Ascending aorta (tissue), 2 donors: Measurements from ENCODE around the gene TMEM256. TPM values are rescaled to one million over a fixed set of nuclear protein-coding genes. Genes with fewer than 3 reads are reported as not detected.

Experiments
- DNase-seq, 2 donors: peaks; one replicate each; pipeline ENCODE4 v3.0.0-alpha.2; 2019; ENCODE audit warnings: low spot score in 2 of 2
- H3K27ac ChIP-seq, 2 donors: fragments of 200-600 bp; sonication (generic); one replicate each; pipeline ENCODE4 v1.5.1; 2016 to 2017; ENCODE audit warnings: mild to moderate bottlenecking in 1 of 2
- H3K27me3 ChIP-seq: fragments of 200-600 bp; sonication (generic); one replicate; pipeline ENCODE4 v1.5.1; 2017
- H3K36me3 ChIP-seq, 2 donors: fragments of 200-600 bp; sonication (generic); one replicate each; pipeline ENCODE4 v1.5.1; 2016
- H3K4me1 ChIP-seq, 2 donors: fragments of 200-600 bp; sonication (generic); one replicate each; pipeline ENCODE4 v1.5.1; 2016 to 2017; ENCODE audit warnings: mild to moderate bottlenecking in 1 of 2
- H3K4me3 ChIP-seq, 2 donors: fragments of 200-600 bp; sonication (generic); one replicate each; pipeline ENCODE4 v1.5.1; 2016 to 2017; ENCODE audit warnings: mild to moderate bottlenecking in 1 of 2
- H3K9me3 ChIP-seq, 2 donors: fragments of 200-600 bp; sonication (generic); one replicate each; pipeline ENCODE4 v1.5.1; 2016
- intact Hi-C: fragments of 100-400 bp; cut with DNase I; formaldehyde crosslinking; loops from one replicate; pipeline ENCODE4 v1.15.1; 2023
- total RNA-seq: library from RNA; depleted of rRNA; stranded (reverse); fragments of >200 nt; gene quantifications from one replicate; pipeline ENCODE4 v1.1.0, GENCODE V29; 2016
- TF ChIP-seq, protein P1 (sequence below), 3 experiments: fragments of 200-600 bp in 2 of 3; fragments of 450-650 bp in 1 of 3; sonication (generic) in 2 of 3; IDR thresholded peaks; one replicate each; pipeline ENCODE4 v1.5.1; 2016 to 2019; ENCODE audit warnings: antibody characterized with exemption in 3 of 3, mild to moderate bottlenecking in 1 of 3, moderate library complexity in 1 of 3

TMEM256 gene
- total RNA-seq, 1 donor from 2014 or later = 241 TPM

DNA sequence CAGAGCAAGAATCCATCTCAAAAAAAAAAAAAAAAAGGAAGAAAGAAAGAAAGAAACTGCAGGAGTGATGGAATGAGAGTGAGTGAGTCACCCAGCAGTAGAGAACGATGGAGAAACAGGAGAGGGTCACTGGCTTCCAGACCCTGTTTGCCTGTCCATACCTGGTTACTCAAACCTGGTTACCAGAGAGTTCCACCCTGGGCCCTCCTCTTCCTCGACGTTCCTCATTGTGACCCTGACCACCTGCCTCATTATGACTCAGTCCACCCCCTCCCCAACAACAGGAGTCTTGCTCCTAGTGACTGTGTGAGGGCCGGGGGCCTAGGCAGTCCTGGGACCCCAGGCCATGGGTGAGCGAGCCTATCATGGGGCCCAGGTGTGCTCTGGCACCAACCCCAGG, 24.7 kb upstream of the TMEM256 start, which contains the start of gene SPEM3:
Gene SPEM3, plus strand, starts transcription at position 301 of the 400 bp plus-strand sequence. Its CDS starts 46 bp downstream, at position 347.
- no peaks in the 10 kb centered on the region for H3K4me1 ChIP-seq
- no peak within 1 kb of the TSS for H3K4me3 ChIP-seq
- no peaks in the 10 kb centered on the region for H3K27me3 ChIP-seq
- H3K9me3 ChIP-seq = no peaks in the 10 kb centered on the region
- intact Hi-C loops = no loop called here
- no peaks in the 10 kb centered on the region for H3K36me3 ChIP-seq
- no peak within 1 kb of the TSS for H3K27ac ChIP-seq
- no peak for DNase-seq
- TF ChIP-seq, protein P1, sequence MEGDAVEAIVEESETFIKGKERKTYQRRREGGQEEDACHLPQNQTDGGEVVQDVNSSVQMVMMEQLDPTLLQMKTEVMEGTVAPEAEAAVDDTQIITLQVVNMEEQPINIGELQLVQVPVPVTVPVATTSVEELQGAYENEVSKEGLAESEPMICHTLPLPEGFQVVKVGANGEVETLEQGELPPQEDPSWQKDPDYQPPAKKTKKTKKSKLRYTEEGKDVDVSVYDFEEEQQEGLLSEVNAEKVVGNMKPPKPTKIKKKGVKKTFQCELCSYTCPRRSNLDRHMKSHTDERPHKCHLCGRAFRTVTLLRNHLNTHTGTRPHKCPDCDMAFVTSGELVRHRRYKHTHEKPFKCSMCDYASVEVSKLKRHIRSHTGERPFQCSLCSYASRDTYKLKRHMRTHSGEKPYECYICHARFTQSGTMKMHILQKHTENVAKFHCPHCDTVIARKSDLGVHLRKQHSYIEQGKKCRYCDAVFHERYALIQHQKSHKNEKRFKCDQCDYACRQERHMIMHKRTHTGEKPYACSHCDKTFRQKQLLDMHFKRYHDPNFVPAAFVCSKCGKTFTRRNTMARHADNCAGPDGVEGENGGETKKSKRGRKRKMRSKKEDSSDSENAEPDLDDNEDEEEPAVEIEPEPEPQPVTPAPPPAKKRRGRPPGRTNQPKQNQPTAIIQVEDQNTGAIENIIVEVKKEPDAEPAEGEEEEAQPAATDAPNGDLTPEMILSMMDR (IDR thresholded peaks at IDR 0.05) = no peak

DNA sequence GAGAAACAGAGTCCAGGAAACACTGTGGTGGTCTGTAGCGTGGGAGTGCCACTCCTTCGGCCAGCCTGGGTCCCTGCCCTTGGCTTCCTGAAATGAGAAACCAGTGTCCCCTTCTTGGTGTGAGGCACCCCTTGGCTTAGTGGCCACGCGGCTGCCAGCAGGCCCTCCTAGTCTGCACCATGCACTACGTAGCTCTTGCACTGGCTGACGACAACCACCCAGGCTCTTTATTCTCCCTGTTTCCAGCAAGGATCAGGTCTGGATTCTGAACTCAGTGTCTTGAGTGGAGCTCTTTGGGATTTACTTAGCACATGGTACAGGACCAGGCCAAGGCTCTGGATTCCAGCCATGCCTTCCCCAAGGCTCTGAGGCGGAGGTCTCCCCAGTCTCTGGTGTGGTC, 23.7 kb upstream of the TMEM256 start:
- Histone ChIP-seq H3K27ac (no peak overlapping the region), H3K27me3 (no peaks in the 10 kb centered on the region), H3K36me3 (no peaks in the 10 kb centered on the region), H3K4me1 (no peaks in the 10 kb centered on the region), H3K9me3 (no peaks in the 10 kb centered on the region), H3K4me3 (no peak overlapping the region)
- TF ChIP-seq, protein P1 (IDR thresholded peaks at IDR 0.05) = no peak
- DNase-seq = no peak
- intact Hi-C loops = no loop called here

DNA sequence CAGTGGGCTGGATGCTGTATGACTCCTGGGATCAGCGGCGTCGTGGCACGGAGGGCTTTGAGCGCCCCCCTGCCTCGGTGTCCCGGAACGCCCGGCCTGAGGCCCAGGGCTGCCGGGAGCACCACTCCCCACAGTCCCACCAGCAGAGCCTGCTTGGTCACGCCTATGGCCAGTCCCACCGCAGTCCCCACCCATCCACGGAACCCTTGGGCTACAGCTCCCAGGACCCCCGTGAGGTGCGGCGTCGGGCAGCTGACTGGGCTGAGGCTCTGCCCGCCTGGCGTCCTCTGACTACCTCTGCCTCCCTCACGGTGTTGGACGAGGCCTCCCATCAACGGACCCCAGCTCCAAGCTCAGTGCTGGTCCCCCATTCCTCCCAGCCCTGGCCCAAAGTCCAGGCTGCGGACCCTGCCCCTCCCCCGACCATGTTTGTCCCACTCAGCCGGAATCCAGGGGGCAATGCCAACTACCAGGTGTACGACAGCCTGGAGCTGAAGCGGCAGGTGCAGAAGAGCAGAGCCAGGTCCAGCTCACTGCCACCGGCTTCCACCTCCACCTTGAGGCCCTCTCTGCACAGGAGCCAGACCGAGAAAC, 23.1 kb upstream of the TMEM256 start:
- no peaks in the 10 kb centered on the region for H3K9me3 ChIP-seq
- no peaks in the 10 kb centered on the region for H3K36me3 ChIP-seq
- TF ChIP-seq, protein P1 (IDR thresholded peaks at IDR 0.05) = no peak
- intact Hi-C loops = no loop called here
- H3K4me1 ChIP-seq = no peaks in the 10 kb centered on the region
- no peak for DNase-seq
- H3K27ac ChIP-seq = no peak overlapping the region
- no peak overlapping the region for H3K4me3 ChIP-seq
- H3K27me3 ChIP-seq = no peaks in the 10 kb centered on the region

DNA sequence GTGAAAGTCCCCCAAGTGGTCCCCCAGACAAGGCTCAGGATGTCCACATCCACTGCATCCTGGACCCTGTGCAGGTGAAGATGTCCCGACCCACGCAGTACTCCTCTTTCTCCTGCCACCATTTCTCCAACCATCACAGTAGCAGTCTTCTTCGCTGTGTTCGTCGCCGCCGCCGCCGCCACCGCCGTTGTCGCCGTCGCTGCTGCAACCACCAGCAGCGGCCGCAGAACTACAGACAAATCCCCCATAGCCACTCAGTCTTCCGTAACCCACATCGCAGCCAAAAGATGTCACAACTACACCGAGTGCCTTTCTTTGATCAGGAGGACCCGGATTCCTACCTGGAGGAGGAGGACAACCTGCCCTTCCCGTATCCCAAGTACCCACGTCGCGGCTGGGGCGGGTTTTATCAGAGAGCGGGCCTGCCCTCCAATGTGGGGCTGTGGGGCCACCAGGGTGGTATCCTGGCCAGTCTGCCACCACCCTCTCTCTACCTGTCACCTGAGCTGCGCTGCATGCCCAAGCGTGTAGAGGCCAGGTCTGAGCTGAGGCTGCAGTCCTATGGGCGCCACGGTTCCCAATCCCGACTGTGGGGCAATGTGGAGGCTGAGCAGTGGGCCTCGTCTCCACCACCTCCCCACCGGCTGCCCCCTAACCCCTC, 22.4 kb upstream of the TMEM256 start:
- TF ChIP-seq, protein P1 (IDR thresholded peaks at IDR 0.05) = no peak
- no peak for DNase-seq
- intact Hi-C loops = no loop called here
- Histone ChIP-seq H3K27ac (no peak overlapping the region), H3K4me3 (no peak overlapping the region), H3K9me3 (no peaks in the 10 kb centered on the region), H3K36me3 (no peaks in the 10 kb centered on the region), H3K4me1 (no peaks in the 10 kb centered on the region), H3K27me3 (no peaks in the 10 kb centered on the region)

DNA sequence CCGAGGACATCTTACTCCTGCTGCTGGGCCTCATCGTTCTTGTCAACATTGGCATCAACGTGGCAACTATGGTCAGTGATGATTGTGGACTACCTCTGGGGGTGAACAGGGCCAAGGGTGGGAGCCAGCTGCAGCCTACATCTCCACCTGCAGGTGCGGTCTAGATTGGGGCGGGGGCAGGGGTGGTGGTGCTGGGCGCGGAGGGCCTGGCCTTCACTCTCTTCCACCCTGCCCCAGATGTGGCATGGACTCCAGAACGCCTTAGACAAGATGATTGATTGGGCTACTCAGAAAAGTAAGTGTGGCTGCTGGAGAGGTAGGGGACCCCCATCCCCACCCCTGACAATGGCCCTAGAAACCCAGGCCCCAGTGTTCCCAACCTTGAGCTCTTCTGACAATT, 21.9 kb upstream of the TMEM256 start:
- H3K27ac ChIP-seq = no peak overlapping the region
- DNase-seq = no peak
- intact Hi-C loops = no loop called here
- no peak overlapping the region for H3K4me3 ChIP-seq
- TF ChIP-seq, protein P1 (IDR thresholded peaks at IDR 0.05) = no peak
- no peaks in the 10 kb centered on the region for H3K4me1 ChIP-seq
- H3K27me3 ChIP-seq = no peaks in the 10 kb centered on the region
- H3K36me3 ChIP-seq = no peaks in the 10 kb centered on the region
- H3K9me3 ChIP-seq = no peaks in the 10 kb centered on the region
